Neuronal stem cell (in vitro differentiated cells): ENCODE measurements around the gene LCE3A. TPM values are rescaled to one million over a fixed set of nuclear protein-coding genes. Genes with fewer than 3 reads are reported as not detected.

Experiments
- small RNA-seq: library from polyadenylated mRNA; stranded (forward); fragments of <200 nt; extraction: miRNeasy Mini kit (QIAGEN cat#:217004); gene quantifications from one replicate; pipeline ENCODE3, GENCODE V24; 2013; ENCODE audit not compliant: insufficient read depth

The LCE3A gene

Small RNA genes lying within 50 kb of the gene (small RNA-seq; reads per million reads assigned to genes)
- gene LCE3A (not detected), gene LCE3B (not detected)
